ENCODE data around the gene FITM1. TPM values are rescaled to one million over a fixed set of nuclear protein-coding genes. Genes with fewer than 3 reads are reported as not detected.

FITM1 gene
- total and polyA plus RNA-seq, 12 donors = 4.6 to 25.7 (median 10.4) TPM

DNA sequence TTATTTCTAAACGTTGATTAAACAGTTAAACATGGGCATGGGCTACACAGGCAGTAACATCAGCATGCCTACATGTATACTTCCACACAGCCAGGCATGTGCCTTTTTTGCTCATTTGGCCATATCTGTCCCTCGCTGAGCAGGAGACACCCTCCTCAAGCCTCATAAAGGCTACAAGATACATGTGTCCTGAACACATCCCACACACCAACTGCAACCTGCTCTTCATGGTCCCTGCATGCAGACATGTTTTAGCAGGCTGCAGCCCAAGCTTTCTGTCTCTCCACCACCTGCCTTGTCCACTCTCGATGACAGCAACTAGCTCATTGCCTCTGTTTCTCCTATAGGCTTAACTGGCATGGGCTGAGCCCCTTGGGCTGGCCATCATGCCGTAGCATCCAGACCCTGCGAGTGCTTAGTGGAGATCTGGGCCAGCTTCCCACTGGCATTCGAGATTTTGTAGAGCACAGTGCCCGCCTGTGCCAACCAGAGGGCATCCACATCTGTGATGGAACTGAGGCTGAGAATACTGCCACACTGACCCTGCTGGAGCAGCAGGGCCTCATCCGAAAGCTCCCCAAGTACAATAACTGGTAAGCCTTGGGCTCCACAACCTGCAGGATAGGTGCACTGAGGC lies 33.8 kb upstream of the FITM1 start:
- peaks cover 4 to 21% of the 10 kb centered on the region in 2 donors for H3K4me1 ChIP-seq (replicated peaks in 1 of 2)
- H3K36me3 ChIP-seq (replicated peaks in 1 of 2) = peaks cover 0 to 11% of the 10 kb centered on the region in 2 donors
- no peak overlapping the region for H3K4me3 ChIP-seq
- DNase-seq = no peak
- intact Hi-C loops (cut with DNase I) = no loop called here
- no peak for TF ChIP-seq POLR2A (IDR thresholded peaks at IDR 0.05)
- TF ChIP-seq, protein P1, sequence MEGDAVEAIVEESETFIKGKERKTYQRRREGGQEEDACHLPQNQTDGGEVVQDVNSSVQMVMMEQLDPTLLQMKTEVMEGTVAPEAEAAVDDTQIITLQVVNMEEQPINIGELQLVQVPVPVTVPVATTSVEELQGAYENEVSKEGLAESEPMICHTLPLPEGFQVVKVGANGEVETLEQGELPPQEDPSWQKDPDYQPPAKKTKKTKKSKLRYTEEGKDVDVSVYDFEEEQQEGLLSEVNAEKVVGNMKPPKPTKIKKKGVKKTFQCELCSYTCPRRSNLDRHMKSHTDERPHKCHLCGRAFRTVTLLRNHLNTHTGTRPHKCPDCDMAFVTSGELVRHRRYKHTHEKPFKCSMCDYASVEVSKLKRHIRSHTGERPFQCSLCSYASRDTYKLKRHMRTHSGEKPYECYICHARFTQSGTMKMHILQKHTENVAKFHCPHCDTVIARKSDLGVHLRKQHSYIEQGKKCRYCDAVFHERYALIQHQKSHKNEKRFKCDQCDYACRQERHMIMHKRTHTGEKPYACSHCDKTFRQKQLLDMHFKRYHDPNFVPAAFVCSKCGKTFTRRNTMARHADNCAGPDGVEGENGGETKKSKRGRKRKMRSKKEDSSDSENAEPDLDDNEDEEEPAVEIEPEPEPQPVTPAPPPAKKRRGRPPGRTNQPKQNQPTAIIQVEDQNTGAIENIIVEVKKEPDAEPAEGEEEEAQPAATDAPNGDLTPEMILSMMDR (IDR thresholded peaks at IDR 0.05) = no peak
- H3K9me3 ChIP-seq (replicated peaks in 1 of 3) = no peaks in the 10 kb centered on the region
- 85 to 96% (median 93%) methylated on average over 8 of the region's 8 CpGs for WGBS, 4 donors
- H3K27ac ChIP-seq = no peak overlapping the region
- H3K27me3 ChIP-seq = no peaks in the 10 kb centered on the region

DNA sequence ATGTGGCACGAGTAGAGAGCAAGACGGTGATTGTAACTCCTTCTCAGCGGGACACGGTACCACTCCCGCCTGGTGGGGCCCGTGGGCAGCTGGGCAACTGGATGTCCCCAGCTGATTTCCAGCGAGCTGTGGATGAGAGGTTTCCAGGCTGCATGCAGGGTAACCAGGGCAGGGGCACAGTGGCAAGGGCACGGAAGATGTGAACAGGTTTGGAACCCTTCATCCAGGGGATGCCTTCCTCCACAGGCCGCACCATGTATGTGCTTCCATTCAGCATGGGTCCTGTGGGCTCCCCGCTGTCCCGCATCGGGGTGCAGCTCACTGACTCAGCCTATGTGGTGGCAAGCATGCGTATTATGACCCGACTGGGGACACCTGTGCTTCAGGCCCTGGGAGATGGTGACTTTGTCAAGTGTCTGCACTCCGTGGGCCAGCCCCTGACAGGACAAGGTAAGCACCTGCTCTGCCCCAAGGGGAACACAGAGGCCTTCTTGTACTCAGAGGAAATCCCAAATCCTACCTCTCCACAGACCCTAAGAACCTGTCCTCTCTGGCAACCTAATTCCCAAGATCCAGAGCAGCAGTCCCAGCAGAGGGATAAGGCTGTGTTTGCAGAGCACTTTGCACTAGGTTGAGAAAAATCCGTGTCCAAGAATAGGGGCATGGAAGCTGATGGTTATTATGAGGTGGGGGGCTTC lies 32.1 kb upstream of the FITM1 start:
- no peaks in the 10 kb centered on the region for H3K9me3 ChIP-seq (replicated peaks in 1 of 3)
- no peaks in the 10 kb centered on the region for H3K27me3 ChIP-seq
- intact Hi-C loops (cut with DNase I) = no loop called here
- no peak for DNase-seq
- WGBS, 4 donors = 95 to 97% (median 97%) methylated on average over 11 to 16 of the region's 16 CpGs
- peaks cover 0 to 11% of the 10 kb centered on the region in 2 donors for H3K36me3 ChIP-seq (replicated peaks in 1 of 2)
- TF ChIP-seq, protein P1 (IDR thresholded peaks at IDR 0.05) = no peak
- TF ChIP-seq POLR2A (IDR thresholded peaks at IDR 0.05) = no peak
- no peak overlapping the region for H3K4me3 ChIP-seq
- H3K27ac ChIP-seq = no peak overlapping the region
- H3K4me1 ChIP-seq (replicated peaks in 1 of 2) = peaks cover 4 to 18% of the 10 kb centered on the region in 2 donors

DNA sequence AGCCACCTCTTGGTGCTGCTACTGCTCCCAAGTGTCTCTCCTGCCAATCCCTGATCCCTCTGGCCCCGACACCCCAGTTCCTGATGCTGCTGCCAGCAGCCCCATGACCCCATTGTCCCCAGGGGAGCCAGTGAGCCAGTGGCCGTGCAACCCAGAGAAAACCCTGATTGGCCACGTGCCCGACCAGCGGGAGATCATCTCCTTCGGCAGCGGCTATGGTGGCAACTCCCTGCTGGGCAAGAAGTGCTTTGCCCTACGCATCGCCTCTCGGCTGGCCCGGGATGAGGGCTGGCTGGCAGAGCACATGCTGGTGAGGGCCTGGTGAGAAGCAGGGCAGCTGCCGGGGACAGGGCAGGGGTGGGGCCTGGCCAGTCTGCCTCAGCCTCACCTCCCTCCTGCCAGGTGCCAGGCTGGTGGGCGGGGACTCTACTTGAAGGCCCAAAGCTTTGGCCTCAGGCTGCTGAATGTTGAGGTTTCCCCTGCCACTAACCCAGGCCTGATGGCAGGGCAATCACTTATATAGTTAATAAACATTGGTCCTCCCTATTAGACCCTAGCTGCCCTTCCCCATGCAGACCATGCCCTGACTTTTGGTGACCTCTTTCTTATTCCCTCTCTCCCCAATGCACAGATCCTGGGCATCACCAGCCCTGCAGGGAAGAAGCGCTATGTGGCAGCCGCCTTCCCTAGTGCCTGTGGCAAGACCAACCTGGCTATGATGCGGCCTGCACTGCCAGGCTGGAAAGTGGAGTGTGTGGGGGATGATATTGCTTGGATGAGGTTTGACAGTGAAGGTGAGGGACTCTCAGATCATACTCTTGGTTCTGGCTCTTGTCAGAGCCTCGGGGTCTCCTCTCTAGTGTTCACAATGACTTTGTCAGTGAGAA lies 31.3 kb upstream of the FITM1 start:
- Histone ChIP-seq H3K4me1 (replicated peaks in 1 of 2) (peaks cover 4 to 14% of the 10 kb centered on the region in 2 donors), H3K4me3 (no peak overlapping the region), H3K27me3 (no peaks in the 10 kb centered on the region), H3K36me3 (replicated peaks in 1 of 2) (peaks cover 0 to 11% of the 10 kb centered on the region in 2 donors), H3K9me3 (replicated peaks in 1 of 3) (no peaks in the 10 kb centered on the region), H3K27ac (no peak overlapping the region)
- intact Hi-C loops (cut with DNase I) = no loop called here
- DNase-seq = no peak
- TF ChIP-seq POLR2A (IDR thresholded peaks at IDR 0.05) = no peak
- TF ChIP-seq, protein P1 (IDR thresholded peaks at IDR 0.05) = no peak
- WGBS, 4 donors = 88 to 96% (median 91%) methylated on average over 11 to 17 of the region's 17 CpGs
